Right lobe of liver (tissue), 6 donors: Measurements from ENCODE around the gene CACNA1F. TPM values are rescaled to one million over a fixed set of nuclear protein-coding genes. Genes with fewer than 3 reads are reported as not detected.
A peak's percentile ranks its signal among the peaks of the same experiment; 100 is the strongest.

ENCODE experiments used
- ATAC-seq, 4 donors: fragments of 200-7000 bp; cut with Tn5 transposase; one replicate each; pipeline ENCODE4 v1.9.1; 2020; ENCODE audit warnings: mild to moderate bottlenecking in 4 of 4, moderate library complexity in 4 of 4
- DNase-seq, 3 donors: peaks; one replicate each; pipeline ENCODE4 v3.0.0-alpha.2; 2020
- H3K27ac ChIP-seq, 3 donors: fragments of 200-600 bp; one replicate each; pipeline ENCODE4 v1.8.0; 2022
- H3K27me3 ChIP-seq, 2 donors: fragments of 200-600 bp; one replicate each; pipeline ENCODE4 v1.8.0; 2022
- H3K36me3 ChIP-seq, 4 donors: fragments of 200-600 bp; sonication (generic) in 1 of 4; one replicate each; pipeline versions ENCODE4 v1.5.1 to v1.8.0; 2017 to 2022; ENCODE audit warnings: control low read depth in 1 of 4
- H3K4me1 ChIP-seq, 4 donors: fragments of 200-600 bp; sonication (generic) in 1 of 4; one replicate each; pipeline versions ENCODE4 v1.5.1 to v1.8.0; 2017 to 2022; ENCODE audit warnings: control low read depth in 1 of 4
- H3K4me3 ChIP-seq, 3 donors: fragments of 200-600 bp; one replicate each; pipeline ENCODE4 v1.8.0; 2022
- H3K9me3 ChIP-seq, 4 donors: fragments of 200-600 bp; sonication (generic) in 1 of 4; one replicate each; pipeline versions ENCODE4 v1.5.1 to v1.8.0; 2017 to 2022; ENCODE audit warnings: control low read depth in 1 of 4
- CTCF ChIP-seq, 4 donors: fragments of 200-600 bp in 3 of 4; fragments of 450-650 bp in 1 of 4; IDR thresholded peaks; one replicate each; pipeline versions ENCODE4 v1.5.1 to v1.8.0; 2016 to 2022; ENCODE audit warnings: antibody characterized with exemption in 4 of 4, mild to moderate bottlenecking in 2 of 4
- POLR2A ChIP-seq: fragments of 450-650 bp; IDR thresholded peaks from one replicate; pipeline ENCODE4 v1.6.1; 2017; ENCODE audit warnings: antibody characterized with exemption, mild to moderate bottlenecking
- WGBS: methylation state at CpG from one replicate; pipeline ENCODE4 v1.1.6; 2018; ENCODE audit warnings: low coverage, low lambda C conversion rate; ENCODE audit not compliant: insufficient coverage; ENCODE audit errors: missing lambda C conversion rate; 5-methylcytosine and 5-hydroxymethylcytosine counted together
- intact Hi-C, 2 donors: fragments of 100-400 bp; cut with DNase I; formaldehyde crosslinking; loops; one replicate each; pipeline versions ENCODE4 v1.11.2 to v1.14.1; 2022
- long read RNA-seq: library from polyadenylated mRNA; unstranded; transcript quantifications from one replicate; pipeline ENCODE4 v2.0.0, GENCODE V29; 2019
- total RNA-seq, 6 experiments: library from RNA; depleted of rRNA in 2 of 6; stranded (reverse); fragments of >200 nt in 2 of 6; fragmentation: NEBNext Ultra II Directional in 3 of 6; extraction: Animal tissue kit (Norgen Biotek cat#: 25700) in 3 of 6; gene quantifications; one replicate each; pipeline versions ENCODE4 v1.1.0 to v1.2.4, GENCODE V29; 2016 to 2023
- donor health status: DM: no; HTN: yes; CAD: no.
- donor health status: DM: no; HTN: no; CAD: no.
- donor health status: DM: no; HTN: no; CAD: no.
- donor health status: DM: no; HTN: yes; CAD: no.
- donor health status: DM: no; HTN: yes; CAD: no.

The CACNA1F gene
- total RNA-seq, result under 1 TPM in 1 of 6 experiments, not detected in 5; 0.06 TPM
- long read RNA-seq, result 0 reads

GRCh38 chrX:49233176-49233575, at the start of gene CACNA1F:
CACNA1F (minus strand) TSS chrX:49233340; CDS start chrX:49233309, 31 bp downstream.
- no peak within 1 kb of the TSS for H3K4me3 ChIP-seq
- intact Hi-C loops, result no loop called here
- no peak for TF ChIP-seq CTCF (IDR thresholded peaks at IDR 0.05)
- no peak for TF ChIP-seq POLR2A
- ATAC-seq (no peak), DNase-seq (no peak)
- no peaks in the 10 kb centered on the region for H3K36me3 ChIP-seq
- H3K9me3 ChIP-seq, result no peaks in the 10 kb centered on the region
- no peaks in the 10 kb centered on the region for H3K4me1 ChIP-seq
- no peaks in the 10 kb centered on the region for H3K27me3 ChIP-seq
- WGBS, result 49% methylated on average over 4 of the region's 9 CpGs
- no peak within 1 kb of the TSS for H3K27ac ChIP-seq

- Histone ChIP-seq H3K36me3 (no peaks in the 10 kb centered on the region), H3K4me1 (no peaks in the 10 kb centered on the region), H3K4me3 (no peak overlapping the region), H3K27ac (no peak overlapping the region), H3K27me3 (no peaks in the 10 kb centered on the region), H3K9me3 (no peaks in the 10 kb centered on the region)
- TF ChIP-seq CTCF (IDR thresholded peaks at IDR 0.05), result peak in 2 of 4 donors; percentile 5 to 17
- no peak for TF ChIP-seq POLR2A
- ATAC-seq, result peak in 2 of 4 donors; percentile 28
- intact Hi-C loops, result no loop called here
- 56% methylated on average over 11 of the region's 11 CpGs for WGBS
- DNase-seq, result no peak
These were observed 49.5 kb upstream of the CACNA1F start for GRCh38 chrX:49282647-49283011.

GRCh38 chrX:49278081-49278480, 44.9 kb upstream of the CACNA1F start:
- Histone ChIP-seq H3K27me3 (no peaks in the 10 kb centered on the region), H3K36me3 (no peaks in the 10 kb centered on the region), H3K4me1 (no peaks in the 10 kb centered on the region), H3K9me3 (no peaks in the 10 kb centered on the region), H3K27ac (no peak overlapping the region), H3K4me3 (no peak overlapping the region)
- no peak for TF ChIP-seq POLR2A
- no peak for TF ChIP-seq CTCF (IDR thresholded peaks at IDR 0.05)
- intact Hi-C loops, result no loop called here
- ATAC-seq (no peak), DNase-seq (no peak)
- 63% methylated on average over 2 of the region's 3 CpGs for WGBS

GRCh38 chrX:49277535-49277830, 44.3 kb upstream of the CACNA1F start:
- Histone ChIP-seq H3K36me3 (no peaks in the 10 kb centered on the region), H3K27me3 (no peaks in the 10 kb centered on the region), H3K27ac (no peak overlapping the region), H3K9me3 (no peaks in the 10 kb centered on the region), H3K4me1 (peaks cover 0 to 3% (median 0%) of the 10 kb centered on the region in 4 donors), H3K4me3 (no peak overlapping the region)
- ATAC-seq (no peak), DNase-seq (no peak)
- 59% methylated on average over 3 of the region's 3 CpGs for WGBS
- intact Hi-C loops, result no loop called here
- no peak for TF ChIP-seq CTCF (IDR thresholded peaks at IDR 0.05)
- TF ChIP-seq POLR2A, result no peak
